ENCODE results near the gene CMTM6. TPM values are rescaled to one million over a fixed set of nuclear protein-coding genes. Genes with fewer than 3 reads are reported as not detected.

Gene CMTM6
- total and polyA plus RNA-seq, 2 of the 8 experiments (the other 6 are each of a cell fraction or from before 2014, with no cell fraction given): 24.0 to 51.5 TPM

- TF ChIP-seq CTCF (IDR thresholded peaks at IDR 0.05; ENCODE audit: control extremely low read depth in 1 of 3, insufficient read depth in 1 of 3, low read depth in 1 of 3, low read length in 3 of 3) (no peak), SAP30 (IDR thresholded peaks at IDR 0.05; ENCODE audit: insufficient read depth, insufficient replicate concordance, low read length) (no peak), CEBPB (IDR thresholded peaks at IDR 0.05; ENCODE audit: low read depth, low read length) (no peak), RAD21 (IDR thresholded peaks at IDR 0.05 in 1 of 2, conservative IDR thresholded peaks at IDR 0.05 in 1 of 2; ENCODE audit: low read depth in 2 of 2, low read length in 2 of 2) (no peak)
Observed at GRCh38 chr3:32471246-32471645, 31.4 kb downstream of the CMTM6 start (continued).

Data from H1 (cell line).